Endometrial microvascular endothelial cells (primary cell): ENCODE data around the gene WHRN. TPM values are rescaled to one million over a fixed set of nuclear protein-coding genes. Genes with fewer than 3 reads are reported as not detected.

Experiments used
- in situ Hi-C: cut with HindIII; loops from 2 replicates; pipeline ENCODE4 v1.10.0; 2017; ENCODE audit warnings: low sequenced_read_pairs, low pct_unique_long_range_greater_than_20kb; ENCODE audit errors: inconsistent ontology term
- total RNA-seq: library from RNA; depleted of rRNA; stranded (reverse); fragments of >200 nt; gene quantifications from one replicate; pipeline ENCODE4 v1.2.3, GENCODE V29; 2015; ENCODE audit errors: inconsistent ontology term

The WHRN gene
- total RNA-seq, 1 donor from 2014 or later: not detected

DNA sequence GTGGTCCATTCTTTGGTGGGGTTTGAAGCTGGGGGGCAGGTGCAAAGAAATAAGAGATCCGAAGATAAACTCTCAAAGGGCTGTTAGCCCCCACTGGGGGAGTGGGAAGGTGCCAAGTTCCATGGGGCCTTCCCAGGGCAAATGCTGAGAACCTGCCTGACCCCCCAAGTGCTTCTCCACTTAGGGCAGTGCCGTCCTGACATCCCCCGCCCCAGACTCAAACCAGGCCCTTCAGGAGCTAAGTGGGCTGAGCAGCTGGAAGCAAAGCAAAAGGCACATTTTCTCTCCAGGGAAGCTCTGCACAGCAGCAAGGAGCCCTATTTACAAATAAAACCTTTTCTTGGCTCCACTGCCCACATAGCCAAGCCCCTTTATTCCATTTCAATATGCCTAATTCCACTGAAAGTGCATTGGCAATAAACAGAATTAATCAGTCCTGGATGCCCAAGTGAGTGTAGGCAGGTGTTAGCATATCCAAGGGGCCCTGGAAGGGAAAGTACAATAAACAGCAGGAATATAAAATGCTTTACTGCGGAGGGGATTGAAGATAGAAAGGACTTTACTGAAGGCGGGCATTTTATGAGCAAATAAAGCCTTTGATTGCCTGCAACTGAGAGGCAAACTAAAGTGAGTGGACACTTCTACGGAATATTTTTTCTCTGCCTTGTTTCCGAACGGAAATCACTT, 44.6 kb downstream of the WHRN start:
- in situ Hi-C loops: no loop called here

DNA sequence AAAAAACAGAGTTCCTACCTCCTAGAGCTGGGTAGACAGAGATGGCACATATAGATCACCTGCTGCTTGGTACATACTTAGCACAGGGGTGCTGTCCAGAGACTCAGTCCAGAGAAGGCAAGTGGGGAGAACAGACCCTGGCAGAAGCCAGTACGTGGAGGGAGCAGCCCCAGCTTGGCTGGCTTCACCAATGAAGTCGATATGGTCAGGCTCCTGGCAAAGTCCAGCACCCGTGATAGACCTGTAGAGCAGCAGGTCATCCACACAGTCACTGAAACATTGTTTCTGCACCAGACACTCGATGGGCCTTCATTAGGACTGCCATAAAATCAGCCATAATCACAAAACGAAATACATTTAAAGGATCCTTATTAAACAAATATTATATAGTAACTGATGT, 45.8 kb downstream of the WHRN start:
- in situ Hi-C loops: no loop called here

DNA sequence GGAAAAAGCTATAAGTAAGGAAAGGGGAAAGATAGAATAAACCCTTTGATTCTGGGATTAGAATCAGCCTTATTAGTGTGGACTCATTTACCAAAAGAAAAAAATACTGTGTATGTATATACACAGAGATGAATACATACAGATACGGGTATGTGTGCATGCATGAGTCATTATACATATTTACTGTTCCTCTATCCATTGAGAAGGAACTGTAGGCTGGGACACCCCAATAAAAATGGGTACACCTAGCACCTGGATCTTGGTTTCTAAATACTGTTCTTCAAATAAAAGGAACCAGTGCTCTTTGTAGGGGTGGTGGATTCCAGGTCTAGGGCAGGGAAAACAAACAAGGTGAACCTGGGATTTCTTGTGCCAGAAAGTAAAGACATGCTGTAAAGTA, 48.3 kb downstream of the WHRN start:
- in situ Hi-C loops: no loop called here

DNA sequence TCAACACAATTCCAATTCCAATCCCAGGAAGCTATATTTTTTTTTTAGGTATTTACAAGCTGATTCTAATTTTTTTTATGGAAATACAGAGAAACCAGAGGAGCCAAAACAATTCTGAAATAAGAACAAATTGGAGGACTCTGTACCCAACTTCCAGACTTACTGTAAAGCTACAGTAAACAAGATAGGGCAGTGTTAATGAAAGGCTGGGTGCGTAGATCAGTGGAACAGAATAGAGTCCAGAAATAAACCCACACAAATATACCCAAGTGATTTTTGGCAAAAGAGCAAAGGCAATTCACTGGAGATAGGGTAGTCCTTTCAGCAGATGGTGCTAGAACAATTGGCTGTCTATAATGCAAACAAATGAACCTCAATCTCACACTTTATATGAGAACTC, 50.6 kb downstream of the WHRN start:
- in situ Hi-C loops: no loop called here

DNA sequence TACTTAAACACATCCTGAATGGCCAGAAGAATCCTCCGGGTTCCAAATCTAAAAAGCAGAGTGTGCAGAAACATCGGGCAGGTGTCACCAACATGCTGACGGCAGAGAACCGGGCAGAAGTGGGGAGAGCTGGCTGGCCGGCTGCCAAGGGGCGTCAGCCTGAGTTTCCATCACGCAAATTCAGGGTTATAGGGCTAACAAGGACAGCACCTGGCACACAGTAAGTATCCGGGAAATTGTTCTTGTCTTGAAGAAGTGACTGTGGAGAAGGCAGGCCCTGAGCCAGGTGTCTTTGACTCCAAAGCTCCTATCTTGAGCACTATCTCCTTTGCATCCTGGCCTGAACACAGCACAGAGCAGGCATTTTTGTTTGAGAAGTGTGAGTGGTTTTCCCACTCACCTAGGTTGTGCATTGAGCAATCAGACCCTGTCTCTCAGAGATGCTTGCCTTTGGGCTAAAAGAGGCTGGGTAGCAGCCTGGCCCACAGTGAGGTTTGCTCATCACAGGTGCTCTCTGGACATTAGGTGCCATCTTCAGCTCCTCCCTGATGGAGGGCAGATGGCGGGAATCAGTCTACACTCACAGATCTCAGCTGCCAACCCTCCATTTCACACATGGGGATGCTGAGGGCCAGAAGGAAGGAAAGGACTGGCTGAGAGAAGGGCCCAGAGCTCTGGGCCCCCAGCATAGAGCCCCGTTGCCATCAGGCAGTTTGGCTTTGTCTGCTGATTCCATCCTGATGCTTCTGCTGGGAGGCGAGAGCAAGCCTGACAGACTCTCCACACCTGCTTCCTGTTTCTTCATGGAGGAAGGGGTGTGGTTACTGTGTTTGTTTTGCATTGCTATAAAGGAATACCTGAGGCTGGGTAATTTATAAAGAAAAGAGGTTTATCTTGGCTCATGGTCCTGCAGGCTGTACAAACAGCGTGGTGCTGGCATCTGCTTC, 52.8 kb downstream of the WHRN start:
- in situ Hi-C loops: no loop called here

DNA sequence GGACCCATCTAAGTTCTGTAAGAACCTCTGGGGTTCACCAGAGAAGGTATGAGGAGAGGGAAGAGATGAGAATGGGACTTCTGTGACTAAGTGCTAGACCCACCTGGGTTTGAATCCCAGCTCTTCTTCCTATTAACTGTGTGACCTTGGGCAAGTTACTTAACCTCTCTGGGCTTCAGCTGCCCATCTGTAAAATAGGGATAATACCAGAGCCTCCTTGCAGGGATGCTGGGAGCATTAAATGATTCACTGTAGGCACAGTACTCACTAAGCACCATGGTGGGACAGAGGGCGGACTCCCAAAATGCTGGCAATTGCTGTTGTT, 53.6 kb downstream of the WHRN start:
- in situ Hi-C loops: no loop called here

DNA sequence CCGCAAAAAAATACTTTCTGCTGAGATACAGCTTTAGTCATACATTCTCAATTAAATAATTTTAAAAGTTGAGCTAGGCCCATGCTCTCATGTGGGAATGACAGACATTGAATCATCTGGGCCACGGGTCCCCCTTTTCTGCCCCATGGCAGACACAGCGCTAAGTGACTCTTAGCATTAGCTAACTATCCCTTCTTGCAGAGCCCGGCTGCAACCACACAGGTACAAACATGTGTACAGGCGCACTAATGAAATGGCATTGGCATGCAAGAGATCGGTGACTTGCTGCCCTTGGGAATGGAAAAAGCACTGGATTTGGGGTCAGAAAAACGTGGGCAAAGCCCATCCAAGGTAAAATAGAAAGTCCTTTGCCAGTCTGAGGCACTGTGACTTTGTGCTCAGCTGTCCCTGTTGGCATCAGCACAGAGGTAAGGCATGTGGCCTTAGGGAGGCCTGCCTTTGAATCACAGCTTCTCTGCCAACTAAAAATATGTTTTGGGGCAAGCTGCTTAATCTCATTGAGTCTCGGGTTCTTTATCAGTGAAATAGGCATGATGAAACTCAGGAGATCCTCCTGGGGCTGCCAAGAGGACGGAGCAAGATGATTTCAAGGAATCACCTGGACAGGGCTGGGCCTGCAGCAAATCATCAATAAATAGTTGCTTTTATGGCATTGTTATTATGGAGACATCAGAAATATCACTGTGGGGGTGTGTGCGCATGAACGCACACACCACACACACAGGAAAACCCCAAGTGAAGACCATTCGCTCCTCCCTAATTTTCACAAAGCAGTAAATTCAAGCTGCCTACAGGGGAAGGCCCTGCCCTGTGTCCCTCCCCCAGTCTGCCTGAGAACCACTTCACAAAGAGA, 54.2 kb downstream of the WHRN start:
- in situ Hi-C loops: no loop called here

DNA sequence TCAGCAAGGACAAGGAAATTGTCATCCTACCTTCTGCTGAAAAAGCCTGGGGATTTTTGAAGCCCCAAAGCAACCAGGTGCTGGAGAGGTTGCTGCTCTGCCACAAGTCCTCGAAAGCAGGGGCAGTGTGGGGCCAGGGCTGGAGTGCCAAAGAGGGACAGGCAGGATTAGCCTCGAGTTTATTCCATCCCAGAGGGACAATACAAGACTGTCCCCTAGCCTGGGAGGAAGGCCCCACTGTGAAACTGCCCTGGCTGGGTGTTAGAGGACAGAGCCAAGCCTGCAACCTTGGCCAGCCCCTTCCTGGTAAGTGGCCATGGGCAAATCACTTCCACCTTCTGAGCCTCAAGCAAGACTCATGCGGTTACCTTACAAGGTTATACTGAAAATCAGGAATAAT, 55.1 kb downstream of the WHRN start:
- in situ Hi-C loops: no loop called here

DNA sequence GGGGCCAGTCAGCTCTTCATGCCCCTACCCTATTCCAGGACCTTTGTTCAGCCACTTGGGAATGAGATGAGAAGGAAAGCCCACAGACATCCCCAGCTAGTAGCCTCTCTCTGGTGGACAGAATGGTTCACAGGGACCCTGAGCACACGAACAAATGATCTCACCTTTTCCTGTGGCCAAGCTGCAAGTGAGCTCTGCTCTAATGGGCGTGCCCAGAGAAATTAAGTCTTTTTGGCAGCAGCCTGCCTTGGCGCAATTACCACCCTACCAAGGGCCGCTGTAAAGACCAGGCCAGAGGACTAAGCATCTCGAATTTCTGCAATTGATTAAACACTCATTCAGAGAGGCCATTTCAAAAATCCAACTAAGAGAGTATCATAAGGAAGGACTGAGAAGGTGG, 56.0 kb downstream of the WHRN start:
- in situ Hi-C loops: no loop called here

DNA sequence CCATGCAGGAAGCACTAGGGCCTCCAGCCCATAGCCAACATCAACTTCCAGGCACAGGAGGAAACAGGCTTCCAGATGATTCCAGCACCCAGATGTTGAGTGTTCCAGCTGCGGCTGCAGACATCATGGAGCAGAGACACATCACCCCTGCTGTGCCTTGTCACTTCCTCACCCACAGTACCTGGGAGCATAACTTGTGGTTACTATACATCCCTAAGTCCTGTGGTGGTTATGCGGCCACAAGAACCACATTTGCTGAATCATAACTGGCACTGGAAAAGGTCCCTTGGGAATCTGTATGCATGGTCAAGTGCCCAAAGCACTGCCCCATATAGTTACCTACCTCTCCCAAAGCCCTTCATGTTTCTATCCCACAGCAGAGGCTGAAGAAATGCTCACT, 56.6 kb downstream of the WHRN start:
- in situ Hi-C loops: no loop called here

DNA sequence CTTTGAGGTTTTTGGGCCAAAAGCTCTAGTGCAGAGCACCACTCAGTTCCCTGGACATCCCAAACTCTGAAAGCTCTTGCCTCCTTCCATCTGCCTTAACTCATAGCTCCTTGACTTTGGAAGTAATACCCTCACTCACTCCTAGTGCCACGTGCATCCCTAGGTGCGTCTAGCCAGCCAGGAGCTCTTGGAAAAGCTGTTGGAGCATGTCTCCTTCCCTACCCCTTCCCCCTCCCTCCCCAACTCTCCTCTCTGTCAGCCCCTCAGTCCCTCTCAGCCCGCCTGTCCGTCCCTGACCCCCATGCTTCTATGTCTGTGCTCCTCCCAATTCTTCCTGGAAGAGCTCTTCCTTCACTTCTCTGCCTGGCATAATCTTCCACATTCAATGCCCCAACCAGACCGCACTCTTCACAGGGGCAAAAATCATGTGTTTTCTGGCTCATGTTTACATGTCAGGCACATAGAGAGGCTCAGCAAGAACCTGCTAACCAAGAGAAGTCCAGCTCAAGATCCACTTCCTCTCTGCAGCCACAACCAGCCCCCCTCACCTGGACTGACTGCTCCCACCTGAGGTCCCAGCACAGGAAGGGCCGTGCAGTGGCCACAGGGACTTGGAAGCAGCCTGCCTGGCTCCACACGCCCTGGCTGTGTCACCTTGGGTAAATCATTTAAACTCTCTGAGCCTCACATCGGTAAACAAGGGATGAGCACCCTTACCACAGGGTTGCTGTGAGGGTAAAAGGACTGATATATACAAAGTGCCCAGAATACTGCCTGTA, 58.4 kb downstream of the WHRN start:
- in situ Hi-C loops: no loop called here

DNA sequence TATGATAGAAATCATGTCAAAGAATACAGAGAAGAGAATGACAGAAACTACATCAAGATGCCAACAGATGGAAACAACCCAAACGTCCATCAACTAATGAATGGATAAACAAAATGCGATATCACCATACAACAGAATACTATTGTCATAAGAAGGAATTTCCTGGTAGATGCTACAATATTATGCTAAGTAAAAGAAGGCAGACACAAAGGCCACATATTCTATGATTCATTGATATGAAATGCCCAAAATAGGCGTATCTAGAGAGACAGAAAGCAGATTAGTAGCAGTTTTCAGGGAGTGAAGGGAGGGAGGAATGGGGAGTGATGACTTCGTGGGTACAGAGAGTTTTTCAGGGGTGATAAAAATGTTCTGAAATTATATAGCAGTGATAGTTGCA, 59.2 kb downstream of the WHRN start:
- in situ Hi-C loops: no loop called here

DNA sequence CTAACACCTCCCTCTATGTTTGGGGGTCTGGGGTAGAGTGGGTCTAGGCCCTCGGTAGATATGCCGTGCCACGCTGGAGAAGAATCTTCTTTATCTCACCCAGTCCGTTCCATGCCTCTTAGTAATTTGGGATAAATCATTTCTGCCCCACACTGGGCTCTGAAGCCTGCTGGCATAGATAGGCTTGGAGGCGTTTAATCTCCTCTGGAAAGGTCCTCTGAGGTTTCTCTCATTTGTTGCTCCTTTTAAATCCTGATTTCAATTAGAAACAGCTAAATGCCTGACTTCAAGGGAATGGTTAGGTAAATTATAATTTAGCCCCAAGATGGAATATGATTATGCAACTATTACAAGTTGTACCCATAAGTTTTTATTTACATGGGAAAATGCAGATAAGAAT, 59.7 kb downstream of the WHRN start:
- in situ Hi-C loops: no loop called here

DNA sequence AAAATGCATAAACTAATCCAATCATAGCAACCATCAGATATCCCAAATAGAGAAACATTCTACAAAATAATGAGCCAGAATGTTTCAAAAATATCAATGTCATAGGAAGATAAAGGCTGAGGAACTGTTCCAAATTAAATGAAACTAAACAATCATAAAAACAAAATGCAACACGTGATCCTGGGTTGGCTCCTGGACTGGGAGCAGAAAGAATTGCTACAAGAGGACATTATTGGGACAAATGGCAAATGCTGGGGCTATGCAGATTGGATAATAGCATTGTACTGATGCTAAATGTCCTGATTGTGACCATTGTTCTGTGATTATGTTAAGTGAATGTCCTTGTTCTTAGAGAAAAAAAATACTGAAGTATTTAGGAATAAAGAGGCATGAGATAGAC, 63.3 kb downstream of the WHRN start:
- in situ Hi-C loops: no loop called here

DNA sequence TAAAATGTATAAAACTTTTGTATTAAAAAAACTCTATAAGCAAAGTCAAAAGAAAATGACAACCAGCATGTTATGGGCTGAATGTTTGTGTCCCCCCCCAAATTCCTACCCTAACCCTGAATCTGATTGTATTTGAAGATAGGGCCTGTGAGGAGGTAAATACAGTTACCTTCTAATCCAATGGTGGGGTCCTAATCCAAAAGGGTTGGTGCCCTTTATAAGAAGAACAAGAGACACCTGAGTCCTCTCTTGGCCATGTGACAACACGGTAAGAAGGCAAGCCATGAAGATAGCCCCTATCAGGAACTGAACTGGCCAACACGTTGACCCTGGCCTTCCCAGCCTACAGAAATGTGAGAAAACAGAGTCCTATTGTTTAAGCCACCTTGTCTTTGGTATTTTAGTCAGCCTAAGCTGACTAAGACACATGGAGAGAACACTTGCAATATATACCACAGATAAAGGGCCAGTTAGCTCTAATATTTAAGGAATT, 67.8 kb downstream of the WHRN start:
- in situ Hi-C loops: no loop called here

DNA sequence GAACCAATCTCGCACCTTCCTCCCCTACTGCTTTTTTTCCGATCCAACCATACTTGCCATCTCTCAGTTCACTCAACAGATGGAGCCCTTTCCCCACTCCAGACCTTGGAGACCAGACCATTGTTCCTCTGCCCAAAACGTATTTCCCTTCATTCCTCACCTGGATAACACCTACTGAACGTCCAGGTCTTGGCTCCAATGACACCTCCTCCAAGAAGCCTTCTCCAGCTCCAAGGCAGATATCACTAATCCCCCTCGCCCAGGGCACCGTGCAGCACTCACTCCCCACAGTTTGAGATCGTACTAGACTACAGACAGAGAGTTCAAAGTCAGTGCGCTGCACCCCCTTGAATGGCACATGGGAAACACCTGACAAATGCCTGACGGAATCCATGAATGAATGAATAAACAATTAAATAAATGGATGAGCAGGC, 70.4 kb downstream of the WHRN start:
- in situ Hi-C loops: no loop called here

DNA sequence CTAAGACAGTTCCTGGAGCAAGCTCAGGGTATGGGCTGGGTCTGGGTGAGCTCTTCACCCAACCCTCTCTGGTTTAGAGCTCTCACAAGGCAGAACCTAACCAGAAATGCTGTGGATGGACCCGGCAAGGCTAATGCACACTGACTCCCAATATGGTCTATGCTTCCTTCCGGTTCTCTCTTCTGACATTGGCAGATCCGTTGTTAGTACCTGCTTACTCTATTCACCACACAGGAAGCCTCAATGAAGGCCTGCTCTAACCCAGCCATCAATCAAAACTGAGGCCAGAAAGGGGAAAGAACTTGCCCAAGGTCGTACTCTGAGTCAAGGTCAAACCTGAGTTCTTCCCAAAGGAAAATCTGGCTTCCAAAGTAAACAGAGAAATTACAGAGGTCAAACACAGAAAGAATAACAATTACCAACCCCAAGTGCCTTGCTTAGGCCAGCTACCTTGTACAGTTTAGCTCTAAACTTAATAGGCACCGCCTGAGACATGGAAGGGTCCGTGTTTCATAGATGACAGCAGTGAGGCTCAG, 71.5 kb downstream of the WHRN start:
- in situ Hi-C loops: no loop called here

DNA sequence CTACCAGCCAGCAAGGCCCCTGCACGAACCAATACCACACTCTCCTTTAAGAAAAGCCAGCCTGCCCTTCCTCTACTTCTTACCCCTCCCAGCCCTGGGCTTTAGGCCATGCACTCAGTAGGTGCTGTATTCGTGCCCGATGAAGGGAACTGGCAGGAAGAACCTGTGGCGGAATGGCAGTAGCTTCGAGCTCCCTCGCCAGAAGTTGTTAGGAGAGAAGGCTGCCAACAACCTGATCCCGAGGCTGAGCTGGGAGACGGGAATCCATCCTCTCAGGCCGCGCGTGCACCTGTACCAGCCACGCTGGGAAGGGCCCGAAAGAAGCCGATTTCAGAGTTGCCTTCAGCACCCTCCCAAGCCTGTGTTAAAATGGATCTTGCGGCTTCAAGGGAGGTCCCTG, 72.2 kb downstream of the WHRN start:
- in situ Hi-C loops: no loop called here
